GM10266 (cell line): ENCODE measurements around the gene FBXO33.
A peak's percentile ranks its signal among the peaks of the same experiment; 100 is the strongest.

Source experiments
- DNase-seq: peaks from one replicate; pipeline ENCODE4 v3.0.0; 2012; ENCODE audit errors: extremely low spot score
- CTCF ChIP-seq: IDR thresholded peaks from 2 replicates; pipeline ENCODE4 v1.5.1; 2012; ENCODE audit warnings: mild to moderate bottlenecking, low read depth; ENCODE audit not compliant: control insufficient read depth, insufficient read depth; ENCODE audit errors: missing control alignments

FBXO33 gene

GRCh38 chr14:39430762-39431415 is 1.3 kb downstream of the FBXO33 start:
- TF ChIP-seq CTCF, result no peak
- DNase-seq, result peak; percentile 27

GRCh38 chr14:39428118-39428517 is 4.1 kb downstream of the FBXO33 start:
- DNase-seq, result no peak
- TF ChIP-seq CTCF, result no peak

- DNase-seq, result peak; percentile 40
- peak; percentile 29 for TF ChIP-seq CTCF
Observed at GRCh38 chr14:39426605-39427004, 5.6 kb downstream of the FBXO33 start.

GRCh38 chr14:39425947-39426346 is 6.3 kb downstream of the FBXO33 start:
- DNase-seq, result no peak

GRCh38 chr14:39423793-39424192 is 8.4 kb downstream of the FBXO33 start:
- no peak for TF ChIP-seq CTCF
- DNase-seq, result no peak

More at GRCh38 chr14:39425947-39426346, 6.3 kb downstream of the FBXO33 start:
- TF ChIP-seq CTCF, result no peak

- DNase-seq, result no peak
- TF ChIP-seq CTCF, result no peak
Observed at GRCh38 chr14:39422243-39422642, 10.0 kb downstream of the FBXO33 start.

GRCh38 chr14:39419272-39419671 is 13.0 kb downstream of the FBXO33 start:
- TF ChIP-seq CTCF, result no peak

More at GRCh38 chr14:39419272-39419671, 13.0 kb downstream of the FBXO33 start:
- no peak for DNase-seq
